Mammary epithelial cell (primary cell): ENCODE measurements around the gene TMEM131L.

ENCODE experiments used
- EZH2 ChIP-seq: IDR thresholded peaks from 2 replicates; pipeline ENCODE4 v1.6.1; 2012; ENCODE audit warnings: low read length, inconsistent platforms, borderline replicate concordance
- TF ChIP-seq, protein P1 (sequence below), 2 donors: IDR thresholded peaks in 1 of 2; conservative IDR thresholded peaks in 1 of 2; 2 replicates each; pipeline ENCODE4 v1.5.1; 2011 to 2012; ENCODE audit warnings: inconsistent platforms in 2 of 2, low read length in 2 of 2, mild to moderate bottlenecking in 2 of 2, control low read depth in 1 of 2, low read depth in 1 of 2; ENCODE audit not compliant: insufficient read depth in 1 of 2; ENCODE audit errors: extremely low read depth in 1 of 2

DNA sequence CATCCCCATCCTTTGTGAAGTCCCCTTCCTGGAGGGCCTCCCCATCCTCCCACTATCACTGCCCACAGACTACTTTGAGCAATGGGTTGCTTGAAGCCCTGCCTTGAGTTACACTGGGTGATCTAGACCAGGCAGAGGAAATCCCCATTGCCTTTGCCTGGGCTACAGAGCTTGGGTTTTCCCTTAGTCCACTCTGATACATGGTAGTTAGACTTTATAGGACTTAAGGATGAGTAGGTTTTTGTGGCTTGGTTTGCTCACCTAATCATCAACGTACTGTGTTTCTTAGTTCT lies 56.6 kb downstream of the TMEM131L start:
- TF ChIP-seq, protein P1, sequence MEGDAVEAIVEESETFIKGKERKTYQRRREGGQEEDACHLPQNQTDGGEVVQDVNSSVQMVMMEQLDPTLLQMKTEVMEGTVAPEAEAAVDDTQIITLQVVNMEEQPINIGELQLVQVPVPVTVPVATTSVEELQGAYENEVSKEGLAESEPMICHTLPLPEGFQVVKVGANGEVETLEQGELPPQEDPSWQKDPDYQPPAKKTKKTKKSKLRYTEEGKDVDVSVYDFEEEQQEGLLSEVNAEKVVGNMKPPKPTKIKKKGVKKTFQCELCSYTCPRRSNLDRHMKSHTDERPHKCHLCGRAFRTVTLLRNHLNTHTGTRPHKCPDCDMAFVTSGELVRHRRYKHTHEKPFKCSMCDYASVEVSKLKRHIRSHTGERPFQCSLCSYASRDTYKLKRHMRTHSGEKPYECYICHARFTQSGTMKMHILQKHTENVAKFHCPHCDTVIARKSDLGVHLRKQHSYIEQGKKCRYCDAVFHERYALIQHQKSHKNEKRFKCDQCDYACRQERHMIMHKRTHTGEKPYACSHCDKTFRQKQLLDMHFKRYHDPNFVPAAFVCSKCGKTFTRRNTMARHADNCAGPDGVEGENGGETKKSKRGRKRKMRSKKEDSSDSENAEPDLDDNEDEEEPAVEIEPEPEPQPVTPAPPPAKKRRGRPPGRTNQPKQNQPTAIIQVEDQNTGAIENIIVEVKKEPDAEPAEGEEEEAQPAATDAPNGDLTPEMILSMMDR (conservative IDR thresholded peaks at IDR 0.05 in 1 of 2, IDR thresholded peaks at IDR 0.05 in 1 of 2; ENCODE audit: extremely low read depth in 1 of 2, insufficient read depth in 1 of 2, low read depth in 1 of 2, low read length in 2 of 2): no peak
- no peak for TF ChIP-seq EZH2
